ENCODE results near the gene PGAM1. TPM values are rescaled to one million over a fixed set of nuclear protein-coding genes. Genes with fewer than 3 reads are reported as not detected.
"Not testable (repeated sequence)": the region's sequence is repeated elsewhere in the genome, so short reads cannot be mapped to it uniquely, and the experiment has no call there.

Gene PGAM1
- 241 and 263 TPM in 2 replicates for total RNA-seq

DNA sequence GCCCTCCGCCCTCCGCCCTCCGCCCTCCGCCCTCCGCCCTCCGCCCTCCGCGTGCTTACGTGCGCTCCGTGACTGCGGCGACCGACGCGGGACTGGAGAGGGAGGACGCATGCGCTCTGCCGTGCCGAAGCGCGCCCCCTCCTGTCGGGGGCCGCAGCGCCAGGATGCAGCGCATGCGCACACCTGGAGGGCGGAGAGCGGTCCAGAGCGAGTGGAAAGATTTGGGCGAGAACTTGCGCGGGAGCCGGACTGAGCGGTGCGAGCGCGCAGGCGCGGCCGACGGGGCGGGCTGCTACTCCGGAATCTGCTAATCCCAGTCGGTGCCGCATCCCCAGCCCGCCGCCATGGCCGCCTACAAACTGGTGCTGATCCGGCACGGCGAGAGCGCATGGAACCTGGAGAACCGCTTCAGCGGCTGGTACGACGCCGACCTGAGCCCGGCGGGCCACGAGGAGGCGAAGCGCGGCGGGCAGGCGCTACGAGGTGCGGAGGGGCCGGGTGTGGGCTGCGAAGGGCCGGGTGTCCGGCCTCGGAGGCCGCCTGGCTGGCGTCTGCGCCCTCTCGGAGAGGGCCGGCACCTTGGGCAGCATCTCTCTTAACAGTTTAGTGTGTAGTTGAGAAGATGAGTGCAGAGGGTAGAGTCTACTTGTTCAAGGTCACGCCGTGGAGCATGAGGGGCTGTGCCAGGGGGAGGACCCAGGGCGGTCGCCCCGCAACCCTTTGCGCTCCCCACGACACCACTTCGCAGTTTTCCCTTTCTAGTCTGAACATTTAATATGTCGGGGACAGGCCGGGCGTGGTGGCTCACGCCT, at the start of gene PGAM1:
PGAM1 (plus strand) TSS at position 228 of the 812 bp plus-strand sequence; CDS start at position 345, 117 bp downstream.
- DNase-seq (ENCODE audit: low read depth in 2 of 2) = peak; percentile 93 to 96

DNA sequence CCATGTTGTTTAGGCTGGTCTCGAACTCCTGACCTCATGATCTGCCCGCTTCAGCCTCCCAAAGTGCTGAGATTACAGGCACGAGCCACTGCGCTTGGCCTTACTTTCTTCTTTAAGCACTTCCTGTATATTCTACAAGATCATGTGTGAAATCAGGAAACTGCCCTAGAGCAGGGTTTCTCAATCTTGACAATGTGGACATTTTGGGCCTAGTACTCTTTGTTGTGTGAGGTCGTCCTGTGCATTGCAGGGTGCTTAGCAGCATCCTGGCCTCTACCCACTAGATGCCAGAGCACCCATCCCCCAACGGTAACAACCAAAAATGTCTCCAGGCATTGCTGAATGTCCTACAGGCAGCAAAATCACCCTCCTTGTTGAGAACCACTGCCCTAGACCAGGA, 49.6 kb upstream of the PGAM1 start:
- no peak for DNase-seq (ENCODE audit: low read depth in 2 of 2)

DNA sequence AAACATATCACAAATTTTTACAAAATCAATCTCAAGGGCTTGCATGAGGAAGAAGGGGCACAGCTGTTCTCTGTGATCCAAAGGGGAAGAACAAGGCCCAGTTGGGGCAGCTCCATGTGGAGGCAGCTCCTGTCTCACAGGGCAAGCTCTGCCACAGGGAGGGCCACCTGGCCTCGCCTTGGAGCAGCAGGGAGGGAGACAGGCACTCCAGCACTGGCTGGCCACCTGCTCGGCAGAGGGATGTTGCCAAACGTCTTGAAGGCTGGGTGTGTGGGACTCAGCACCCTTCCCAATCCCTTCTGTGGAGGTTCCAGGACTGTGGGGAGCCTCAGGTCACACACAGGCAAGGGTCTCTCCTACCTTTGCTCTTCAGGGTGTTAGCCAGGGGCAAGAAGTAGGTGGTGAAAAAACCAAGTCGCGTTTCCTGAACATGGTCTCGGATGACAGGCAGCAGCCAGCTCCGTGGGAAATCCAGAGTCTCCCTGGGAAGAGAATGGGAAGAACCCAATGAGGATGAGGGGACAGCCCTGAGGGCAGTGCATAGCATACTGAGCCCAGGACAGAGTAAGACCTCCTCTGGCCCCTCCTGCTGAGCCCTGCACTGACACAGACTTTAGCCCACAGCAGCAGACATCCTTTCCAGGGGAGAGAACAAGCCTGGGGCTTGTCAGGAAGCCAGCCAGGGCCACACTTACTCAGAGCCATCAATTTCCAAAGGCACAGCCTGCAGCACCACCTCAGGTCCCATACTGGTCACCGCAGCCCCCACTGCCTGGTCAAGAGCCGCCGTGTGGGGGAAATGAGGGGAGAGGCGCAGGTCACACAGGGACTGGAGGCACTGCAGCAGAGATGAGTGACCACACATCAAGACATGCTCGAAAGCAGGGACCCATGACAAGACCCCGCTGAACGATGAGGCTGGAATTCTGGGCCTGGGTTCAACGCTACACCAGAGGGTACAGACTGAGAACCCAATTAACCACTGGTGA, 46.8 kb upstream of the PGAM1 start:
- DNase-seq (ENCODE audit: low read depth in 2 of 2) = no peak

DNA sequence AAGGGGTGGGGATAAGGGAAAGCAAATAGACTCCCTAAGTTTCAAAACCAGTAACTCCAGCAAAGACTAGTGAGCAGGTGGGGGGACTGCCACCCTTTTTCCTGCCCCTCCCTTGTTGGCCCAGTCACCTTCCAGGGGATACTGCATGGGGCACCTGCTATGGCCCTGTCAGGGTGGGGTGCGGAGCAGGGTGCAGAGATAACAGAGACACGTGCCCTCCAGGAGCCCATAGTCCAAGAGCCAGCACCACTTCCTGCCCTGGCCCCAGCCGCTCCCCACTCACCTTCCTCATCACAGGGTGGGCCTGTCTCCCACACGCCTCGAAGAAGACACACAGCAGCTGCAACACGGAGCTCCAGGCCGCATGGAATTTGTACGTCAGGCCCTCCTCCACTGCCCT, 45.5 kb upstream of the PGAM1 start:
- no peak for DNase-seq (ENCODE audit: low read depth in 2 of 2)

DNA sequence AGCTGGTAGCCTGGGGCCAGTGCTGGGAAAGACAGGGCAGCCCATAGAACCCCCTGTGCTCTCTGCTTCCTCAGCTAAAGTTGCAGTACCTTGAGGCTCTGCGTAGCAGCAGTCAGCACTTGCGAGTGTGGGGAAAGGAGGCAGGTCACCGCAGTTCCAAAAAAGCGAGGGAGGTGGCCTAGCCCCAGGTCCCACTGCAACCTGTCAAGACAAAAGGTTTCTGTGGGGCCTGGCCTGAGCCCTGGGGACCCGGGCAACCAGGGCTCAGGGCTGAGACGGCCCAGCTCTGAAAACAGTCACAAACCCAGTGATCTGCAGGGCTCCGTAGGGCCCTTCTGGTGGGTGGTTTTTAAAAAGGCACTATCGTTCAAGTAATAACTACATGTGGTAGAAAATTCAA, 44.4 kb upstream of the PGAM1 start:
- no peak for DNase-seq (ENCODE audit: low read depth in 2 of 2)

DNA sequence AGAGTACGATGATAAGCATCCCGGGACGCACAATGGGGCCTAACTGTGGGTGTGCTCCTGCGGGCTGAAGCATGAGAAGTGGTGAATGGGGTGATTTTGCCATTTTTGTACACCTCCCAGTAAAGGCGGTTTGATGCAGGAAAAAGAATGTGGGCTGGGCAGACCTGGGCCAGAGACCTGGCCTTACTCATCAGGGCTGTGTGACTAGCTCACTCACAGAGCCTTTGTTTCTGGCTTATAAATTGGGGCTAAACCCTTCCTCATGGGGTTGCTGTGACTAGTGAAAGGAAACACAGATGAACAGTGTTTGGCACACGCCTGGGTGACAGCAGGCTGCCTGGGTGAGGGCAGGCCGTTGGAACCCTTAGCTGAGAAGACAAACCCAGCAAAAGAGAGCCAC, 42.8 kb upstream of the PGAM1 start:
- no peak for DNase-seq (ENCODE audit: low read depth in 2 of 2)

DNA sequence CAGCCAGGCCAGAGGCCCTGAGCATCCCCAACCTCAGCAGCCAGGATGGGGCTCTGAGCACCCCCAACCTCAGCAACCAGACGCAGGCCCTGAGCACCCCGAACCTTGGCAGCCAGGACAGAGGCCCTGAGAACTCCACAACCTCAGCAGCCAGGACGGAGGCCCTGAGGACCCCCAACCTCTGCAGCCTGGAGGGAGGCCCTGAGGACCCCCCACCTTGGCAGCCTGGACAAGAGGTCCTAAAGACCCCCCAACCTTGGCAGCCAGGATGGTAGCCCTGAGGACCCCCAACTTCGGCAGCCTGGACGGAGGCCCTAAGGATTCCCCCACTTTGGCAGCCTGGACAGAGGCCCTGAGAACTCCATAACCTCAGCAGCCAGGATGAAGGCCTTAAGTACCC, 41.8 kb upstream of the PGAM1 start:
- no peak for DNase-seq (ENCODE audit: low read depth in 2 of 2)

DNA sequence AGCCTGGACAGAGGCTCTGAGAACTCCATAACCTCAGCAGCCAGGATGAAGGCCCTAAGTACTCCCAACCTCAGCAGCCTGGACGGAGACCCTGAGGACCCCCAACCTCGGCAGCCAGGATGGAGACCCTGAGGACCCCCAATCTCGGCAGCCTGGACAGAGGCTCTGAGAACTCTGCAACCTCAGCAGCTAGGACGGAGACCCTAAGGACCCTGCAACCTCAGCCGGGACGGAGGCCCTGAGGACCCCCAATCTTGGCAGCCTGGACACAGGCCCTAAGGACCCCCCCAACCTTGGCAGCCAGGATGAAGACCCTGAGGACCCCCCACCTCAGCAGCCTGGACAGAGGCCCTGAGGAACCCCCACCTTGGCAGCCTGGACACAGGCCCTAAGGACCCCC, 41.4 kb upstream of the PGAM1 start:
- DNase-seq (ENCODE audit: low read depth in 2 of 2) = no peak

DNA sequence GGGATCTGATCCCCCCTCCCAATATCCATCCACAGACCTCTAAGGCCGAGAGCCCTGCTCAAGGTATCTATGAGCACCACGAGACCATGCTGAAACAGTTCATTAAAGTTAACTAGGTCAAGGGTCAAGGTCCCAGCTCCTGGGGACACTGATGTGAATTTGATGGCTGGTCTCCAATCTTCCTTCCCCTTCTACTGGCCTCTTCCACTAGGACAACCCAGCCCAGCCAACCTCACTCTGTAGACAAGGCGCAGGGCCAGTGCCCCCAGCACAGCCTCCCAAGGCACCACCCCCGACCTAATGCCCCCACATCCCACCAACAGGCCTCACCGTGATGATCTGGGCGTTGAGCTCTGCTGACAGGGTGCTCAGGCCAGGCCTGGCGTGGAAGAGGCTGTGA, 40.4 kb upstream of the PGAM1 start:
- no peak for DNase-seq (ENCODE audit: low read depth in 2 of 2)

DNA sequence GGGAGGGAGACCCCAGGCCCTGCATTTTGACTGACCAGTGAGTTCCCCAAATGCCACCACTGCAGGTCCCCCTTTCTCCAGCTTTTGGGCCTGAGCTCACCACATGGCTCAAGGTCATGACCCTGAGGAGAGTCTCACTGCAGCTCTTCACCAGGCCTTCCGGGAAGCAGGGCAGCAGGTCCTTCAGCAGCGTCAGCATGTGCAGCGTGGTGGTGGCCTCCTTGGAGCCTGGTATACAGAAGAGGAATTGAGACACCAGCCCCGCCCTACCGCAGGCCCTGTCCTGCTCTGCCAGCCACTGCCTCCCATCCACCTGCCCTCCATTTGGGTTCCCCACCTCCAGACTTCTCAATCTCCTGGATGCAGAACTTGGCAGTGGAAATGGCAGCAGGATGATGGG, 37.8 kb upstream of the PGAM1 start:
- no peak for DNase-seq (ENCODE audit: low read depth in 2 of 2)

DNA sequence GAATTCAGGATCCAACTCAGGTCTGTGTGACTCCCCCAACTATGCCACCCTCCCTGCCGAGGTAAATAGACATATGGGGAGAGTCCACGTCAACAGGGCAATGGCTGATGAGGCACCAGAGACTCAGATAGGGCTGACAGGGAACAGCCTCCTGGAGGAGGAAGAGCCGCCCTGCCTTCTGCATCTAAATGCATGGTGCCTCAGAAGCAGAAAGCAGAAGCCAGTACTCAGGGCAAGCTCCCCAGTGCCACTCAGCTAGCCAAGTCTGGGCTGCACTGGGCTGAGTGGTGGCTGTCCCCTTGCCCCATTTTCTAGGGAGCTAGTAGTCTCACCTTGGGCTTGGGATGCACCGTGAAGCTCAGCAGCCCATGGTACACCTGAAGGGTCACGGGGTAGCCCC, 35.9 kb upstream of the PGAM1 start:
- DNase-seq (ENCODE audit: low read depth in 2 of 2) = no peak

DNA sequence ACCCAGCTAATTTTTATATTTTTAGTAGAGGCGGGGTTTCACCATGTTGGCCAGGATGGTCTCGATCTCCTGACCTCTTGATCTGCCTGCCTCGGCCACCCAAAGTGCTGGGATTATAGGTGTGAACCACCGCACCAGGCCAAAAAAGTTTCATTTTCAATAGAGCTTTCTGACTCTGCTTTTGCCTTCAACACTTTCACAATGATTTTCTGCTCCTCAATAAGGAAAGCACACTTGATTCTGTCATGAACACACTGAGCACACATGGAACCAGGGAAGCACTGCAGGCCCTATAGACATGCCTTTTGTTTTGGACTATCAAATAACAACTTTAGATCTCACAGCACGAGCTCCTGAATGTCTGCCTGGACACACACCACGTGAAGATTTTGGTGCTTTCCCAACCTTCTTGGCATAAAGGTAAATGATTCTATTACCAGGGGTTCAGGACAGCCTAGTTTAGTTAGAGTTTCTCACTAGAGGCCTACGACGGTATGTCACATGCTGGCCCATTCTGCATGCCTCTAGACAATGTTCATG, 32.9 kb upstream of the PGAM1 start:
- no peak for DNase-seq (ENCODE audit: low read depth in 2 of 2)

DNA sequence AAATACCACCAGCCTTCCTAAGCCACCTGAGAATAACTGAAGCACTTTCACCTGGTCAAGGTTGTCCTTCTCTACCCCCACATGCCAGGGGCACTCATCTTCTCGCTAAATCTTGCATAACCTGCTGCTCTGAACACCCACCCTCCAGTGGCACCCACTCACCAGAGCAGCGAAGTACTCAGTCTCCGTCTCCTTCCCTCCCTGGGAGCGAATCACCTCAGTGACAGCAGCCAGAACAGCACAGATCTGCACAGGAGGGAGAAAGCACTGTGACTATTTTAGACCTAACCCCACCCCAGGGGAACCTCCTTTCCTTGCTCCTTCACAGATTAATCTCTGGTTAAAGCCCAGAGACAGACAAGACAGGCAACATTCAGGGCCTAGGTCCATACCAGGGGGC, 29.9 kb upstream of the PGAM1 start:
- no peak for DNase-seq (ENCODE audit: low read depth in 2 of 2)

DNA sequence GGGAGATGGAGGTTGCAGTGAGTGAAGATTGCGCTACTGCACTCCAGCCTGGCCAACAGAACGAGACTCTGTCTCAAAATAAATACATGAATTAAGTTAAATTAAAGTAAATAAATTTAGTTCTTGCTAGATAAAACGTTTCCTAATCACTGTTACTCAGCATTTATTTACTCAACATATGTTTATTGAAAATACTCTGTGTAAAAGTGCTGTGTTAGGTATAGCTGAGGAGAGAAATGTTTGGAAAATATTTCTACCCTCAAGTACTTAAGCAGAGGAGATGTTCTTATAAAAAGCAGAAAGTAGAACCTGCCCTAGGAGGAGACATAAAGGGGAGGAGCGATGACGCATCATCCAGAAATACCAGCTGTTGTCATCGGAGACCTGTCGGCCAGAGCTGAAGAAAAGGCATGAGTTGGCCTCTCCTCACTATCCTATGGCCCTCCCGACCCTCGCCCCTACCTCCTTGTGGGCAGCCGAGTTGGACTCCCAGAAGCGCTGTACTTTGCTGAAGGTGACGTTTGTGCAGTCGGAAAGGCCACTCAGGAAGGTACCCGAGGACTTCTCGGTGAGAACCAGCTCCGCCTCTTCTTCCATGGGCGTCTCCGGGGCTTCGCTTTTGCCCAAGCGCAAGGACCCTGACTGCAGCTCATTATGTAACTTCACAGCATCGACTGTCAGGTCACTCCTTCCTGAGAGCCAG, 26.0 kb upstream of the PGAM1 start:
- peak; percentile 35 to 78 for DNase-seq (ENCODE audit: low read depth in 2 of 2)

DNA sequence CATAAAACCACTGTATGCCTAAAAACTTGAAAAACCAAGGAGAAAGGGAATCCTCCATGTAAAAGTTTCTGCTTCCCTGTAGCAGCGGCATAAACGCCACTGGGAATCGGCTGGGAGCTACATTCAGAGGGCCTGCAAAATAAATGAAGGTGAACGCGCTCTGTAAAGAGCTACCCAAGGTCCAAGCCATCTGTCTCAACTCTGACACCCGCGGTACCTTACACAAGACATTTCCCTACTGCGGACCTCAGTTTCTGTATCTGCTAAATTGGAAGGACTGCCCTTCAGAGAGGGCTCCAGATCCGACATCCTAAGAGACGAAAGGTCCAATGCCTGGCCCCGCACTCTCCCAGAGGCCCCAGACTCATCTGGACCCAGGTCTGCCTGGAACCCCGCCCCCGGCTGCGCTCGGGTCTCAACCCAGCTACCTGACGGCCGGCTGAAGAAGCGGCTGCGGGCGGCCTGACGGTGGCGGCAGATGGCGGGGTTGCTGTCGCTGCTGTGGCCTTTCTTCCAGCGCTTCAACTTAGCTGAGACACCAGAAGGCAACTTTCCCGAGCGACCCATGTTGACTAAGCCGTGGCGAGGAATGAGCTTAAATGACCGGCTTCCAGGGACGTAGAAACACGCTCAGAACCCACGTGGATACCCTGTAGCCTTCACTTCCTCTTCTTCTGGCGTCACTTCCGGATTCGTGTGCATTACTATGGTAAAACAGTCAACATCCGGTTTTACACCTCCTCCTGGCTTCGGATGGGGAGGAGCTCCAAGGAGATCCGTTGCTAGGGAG, 25.1 kb upstream of the PGAM1 start, which contains the start of gene RRP12:
RRP12 (minus strand) TSS at position 676 of the 790 bp plus-strand sequence; CDS start at position 567, 109 bp downstream.
- peak; percentile 98 to 99 for DNase-seq (ENCODE audit: low read depth in 2 of 2)

DNA sequence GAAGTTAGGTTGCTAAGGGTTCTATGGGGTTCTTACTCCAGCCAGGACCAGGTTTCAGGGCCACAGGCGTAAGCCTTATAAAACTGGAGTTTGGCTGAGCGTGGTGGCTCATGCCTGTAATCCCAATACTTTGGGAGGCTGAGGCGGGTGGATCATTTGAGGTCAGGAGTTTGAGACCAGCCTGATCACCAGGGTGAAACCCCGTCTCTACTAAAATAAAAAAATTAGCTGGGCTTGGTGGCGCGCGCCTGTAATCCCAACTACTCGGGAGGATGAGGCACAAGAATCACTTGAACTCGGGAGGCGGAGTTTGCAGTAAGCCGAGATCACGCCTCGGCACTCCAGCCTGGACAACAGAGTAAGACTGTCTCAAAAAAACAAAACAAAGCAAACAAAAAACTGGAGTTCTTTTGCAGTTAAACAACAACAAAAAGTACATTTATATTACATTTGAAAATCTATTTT, 24.5 kb upstream of the PGAM1 start:
- no peak for DNase-seq (ENCODE audit: low read depth in 2 of 2)

DNA sequence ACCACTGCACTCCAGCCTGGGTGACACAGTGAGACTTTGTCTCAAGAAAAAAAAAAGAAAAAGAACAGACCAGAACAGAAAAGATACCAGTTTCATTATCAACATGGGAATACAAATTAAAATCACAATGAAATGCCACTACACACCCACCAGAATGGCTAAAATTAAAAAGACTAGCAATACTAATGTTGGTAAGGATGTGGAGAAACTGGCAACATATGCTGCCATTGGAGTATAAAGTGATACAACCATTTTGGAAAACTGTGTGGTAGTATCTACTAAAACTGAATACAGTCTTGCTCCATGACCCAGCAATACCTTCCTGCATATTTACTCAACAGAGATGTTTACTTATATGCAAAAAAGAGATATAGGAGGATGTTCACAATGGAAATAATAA, 21.9 kb upstream of the PGAM1 start:
- DNase-seq (ENCODE audit: low read depth in 2 of 2) = no peak

DNA sequence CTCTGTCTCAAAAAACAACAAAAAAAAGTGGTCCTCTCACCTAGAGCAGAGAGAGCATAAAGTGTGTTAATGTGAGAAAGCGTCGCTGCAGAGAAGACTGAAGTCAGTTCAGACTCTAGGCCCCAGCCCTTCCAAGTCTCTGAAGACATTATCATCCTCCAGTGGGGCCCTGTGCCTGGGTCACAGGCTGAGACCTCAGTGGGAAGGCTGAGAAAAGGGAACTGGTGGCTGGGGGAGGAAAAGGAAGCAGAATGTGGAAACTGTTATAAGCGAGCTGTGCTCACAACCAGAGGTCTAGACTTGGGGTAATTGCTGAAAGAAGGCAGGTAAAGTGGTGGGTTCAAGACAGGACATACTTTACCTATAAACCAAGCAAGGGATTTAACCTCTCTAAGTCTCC, 19.9 kb upstream of the PGAM1 start:
- DNase-seq (ENCODE audit: low read depth in 2 of 2) = no peak

DNA sequence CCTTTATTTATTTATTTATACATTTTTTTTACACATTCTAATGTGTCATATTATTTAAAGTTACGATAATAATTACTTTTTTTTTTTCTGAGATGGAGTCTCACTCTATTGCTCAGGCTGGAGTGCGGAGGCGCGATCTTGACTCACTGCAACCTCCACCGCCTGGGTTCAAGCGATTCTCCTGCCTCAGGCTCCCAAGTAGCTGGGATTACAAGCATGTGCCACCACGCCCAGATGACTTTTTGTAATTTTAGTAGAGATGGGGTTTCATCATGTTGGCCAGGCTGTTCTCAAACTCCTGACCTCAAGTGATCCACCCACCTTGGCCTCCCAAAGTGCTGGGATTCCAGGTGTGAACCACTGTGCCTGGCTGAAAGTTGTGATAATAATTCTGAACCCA, 19.5 kb upstream of the PGAM1 start:
- not testable (repeated sequence) for DNase-seq (ENCODE audit: low read depth in 2 of 2)

DNA sequence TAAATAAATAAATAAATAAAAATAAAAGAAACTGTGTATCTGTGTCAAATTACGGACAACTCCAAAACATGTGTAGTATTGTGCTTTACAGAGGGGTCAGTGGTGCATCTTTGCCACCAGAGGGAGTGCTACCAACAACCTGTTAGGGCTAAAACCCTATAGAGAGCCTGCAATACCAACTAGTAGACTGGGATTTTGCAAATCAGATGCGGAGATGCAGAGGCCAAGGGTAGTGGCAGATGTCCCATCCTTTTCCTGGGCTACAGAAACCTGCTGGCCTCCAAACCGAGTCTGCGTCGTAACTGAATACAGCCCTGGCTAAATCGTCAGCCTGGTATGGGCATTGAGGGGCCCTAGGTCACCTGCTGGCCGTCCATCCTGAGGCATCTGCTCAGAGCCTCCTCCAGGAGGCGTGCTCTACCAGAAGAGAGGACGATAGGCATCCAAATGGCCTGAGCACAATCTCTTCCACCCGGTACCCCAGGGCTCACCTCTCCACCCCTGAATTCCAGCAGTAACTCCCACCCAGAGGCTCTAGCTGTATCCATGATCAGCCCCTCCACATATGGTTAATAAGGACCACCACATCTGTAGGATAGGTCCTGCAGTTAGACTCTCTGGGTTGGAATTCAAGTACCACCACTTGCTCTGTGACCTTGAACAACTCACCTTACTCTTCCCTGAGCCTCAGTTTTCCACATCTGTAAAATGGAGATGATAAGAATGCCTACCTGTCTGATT, 18.6 kb upstream of the PGAM1 start:
- peak; percentile 65 to 79 for DNase-seq (ENCODE audit: low read depth in 2 of 2)
